Pancreas (tissue), 10 donors: ENCODE data around the gene LPCAT1. TPM values are rescaled to one million over a fixed set of nuclear protein-coding genes. Genes with fewer than 3 reads are reported as not detected.
A peak's percentile ranks its signal among the peaks of the same experiment; 100 is the strongest.

Source experiments
- ATAC-seq, 4 donors: fragments of 200-7000 bp; cut with Tn5 transposase; one replicate each; pipeline versions ENCODE4 v1.8.0 to v1.9.1; 2020; ENCODE audit warnings: mild to moderate bottlenecking in 4 of 4, moderate library complexity in 4 of 4
- DNase-seq, 6 donors: peaks; one replicate each; pipeline ENCODE4 v3.0.0-alpha.2; 2020
- FAIRE-seq: peaks from 2 replicates; lab custom pipeline; 2012; peaks lifted over from hg19 to GRCh38; lab: Jason Lieb, UNC
- H3K27ac ChIP-seq, 4 donors: fragments of 200-600 bp; sonication (generic); 1 replicate in 3 of 4; 2 replicates in 1 of 4; pipeline versions ENCODE4 v1.5.0 to v1.8.0; 2020
- H3K27me3 ChIP-seq, 4 donors: fragments of 200-600 bp; one replicate each; pipeline ENCODE4 v1.8.0; 2021
- H3K36me3 ChIP-seq, 3 donors: fragments of 200-600 bp; sonication (generic) in 1 of 3; one replicate each; pipeline versions ENCODE4 v1.5.0 to v1.8.0; 2020 to 2021
- H3K4me1 ChIP-seq, 3 donors: fragments of 200-600 bp; one replicate each; pipeline ENCODE4 v1.8.0; 2021
- H3K4me3 ChIP-seq, 4 donors: fragments of 200-600 bp; sonication (generic) in 2 of 4; one replicate each; pipeline versions ENCODE4 v1.5.0 to v1.8.0; 2020 to 2021
- H3K9me3 ChIP-seq, 4 donors: fragments of 200-600 bp; one replicate each; pipeline ENCODE4 v1.8.0; 2021
- CTCF ChIP-seq, 4 donors: fragments of 200-600 bp; sonication (generic) in 3 of 4; IDR thresholded peaks; one replicate each; pipeline versions ENCODE4 v1.5.0 to v1.8.0; 2021; ENCODE audit warnings: antibody characterized with exemption in 4 of 4
- WGBS, 2 donors: extraction: QIAGEN DNeasy Blood & Tissue Kit; methylation state at CpG; one replicate each; pipeline ENCODE4 v1.1.7; 2013; 5-methylcytosine and 5-hydroxymethylcytosine counted together
- intact Hi-C, 3 donors: fragments of 100-400 bp; cut with DNase I; formaldehyde crosslinking; loops; one replicate each; pipeline versions ENCODE4 v1.11.1 to v1.14.2; 2022
- polyA plus RNA-seq, 2 donors: library from polyadenylated mRNA; stranded (reverse); fragments of 200-250 nt; gene quantifications; one replicate each; pipeline ENCODE4 v1.2.3, GENCODE V29; 2013
- total RNA-seq, 6 donors: library from RNA; stranded (reverse); fragmentation: NEBNext Ultra II Directional in 4 of 6; extraction: Animal tissue kit (Norgen Biotek cat#: 25700) in 4 of 6; gene quantifications; one replicate each; pipeline versions ENCODE4 v1.2.1 to v1.2.4, GENCODE V29; 2021 to 2023
- donor health status: healthy with polysubstance abuse.
- donor health status: DM: no; HTN: no; CAD: no; lungs with moderate emphysema.
- donor health status: DM: no; HTN: no; CAD: no.
- donor health status: control.
- donor health status: control.
- donor health status: Bipolar disorder and iron deficiency.
- donor health status: DM: yes; HTN: yes; CAD: no.
- donor health status: DM: no; HTN: no; CAD: no.
- donor health status: DM: no; HTN: no; CAD: no.
- donor health status: DM: yes; HTN: yes; CAD: no.

LPCAT1 gene
- total and polyA plus RNA-seq, 8 donors = 6.5 to 26.1 (median 13.8) TPM

- Histone ChIP-seq H3K36me3 (no peaks in the 10 kb centered on the region), H3K4me1 (peaks cover 0 to 5% (median 0%) of the 10 kb centered on the region in 3 donors), H3K27me3 (no peaks in the 10 kb centered on the region), H3K4me3 (no peak overlapping the region), H3K9me3 (no peaks in the 10 kb centered on the region), H3K27ac (no peak overlapping the region)
- no peak for ATAC-seq
- no peak for FAIRE-seq
- intact Hi-C loops = no loop called here
- 82 to 86% methylated on average over 17 of the region's 17 CpGs for WGBS, 2 donors
- TF ChIP-seq CTCF (IDR thresholded peaks at IDR 0.05) = no peak
- peak in 1 of 6 donors; percentile 33 for DNase-seq
Observed at GRCh38 chr5:1550287-1551076, 26.7 kb upstream of the LPCAT1 start.

GRCh38 chr5:1549475-1550030 is 25.8 kb upstream of the LPCAT1 start:
- DNase-seq (peak in 1 of 6 donors; percentile 42), ATAC-seq (no peak), FAIRE-seq (no peak)
- no peaks in the 10 kb centered on the region for H3K36me3 ChIP-seq
- intact Hi-C loops = no loop called here
- H3K27me3 ChIP-seq = no peaks in the 10 kb centered on the region
- TF ChIP-seq CTCF (IDR thresholded peaks at IDR 0.05) = no peak
- no peaks in the 10 kb centered on the region for H3K9me3 ChIP-seq
- H3K27ac ChIP-seq = no peak overlapping the region
- H3K4me1 ChIP-seq = no peaks in the 10 kb centered on the region
- WGBS, 2 donors = 83 to 85% methylated on average over 16 of the region's 16 CpGs
- H3K4me3 ChIP-seq = no peak overlapping the region

GRCh38 chr5:1548702-1549474 is 25.1 kb upstream of the LPCAT1 start:
- no peak for TF ChIP-seq CTCF (IDR thresholded peaks at IDR 0.05)
- Histone ChIP-seq H3K27me3 (no peaks in the 10 kb centered on the region), H3K4me1 (no peaks in the 10 kb centered on the region), H3K36me3 (no peaks in the 10 kb centered on the region), H3K9me3 (no peaks in the 10 kb centered on the region), H3K27ac (no peak overlapping the region), H3K4me3 (no peak overlapping the region)
- ATAC-seq = no peak
- DNase-seq = peak in 1 of 6 donors; percentile 41
- no peak for FAIRE-seq
- intact Hi-C loops = no loop called here
- WGBS, 2 donors = 79 to 85% methylated on average over 33 of the region's 33 CpGs

GRCh38 chr5:1547655-1548054 is 23.9 kb upstream of the LPCAT1 start:
- FAIRE-seq = no peak
- Histone ChIP-seq H3K4me1 (no peaks in the 10 kb centered on the region), H3K9me3 (no peaks in the 10 kb centered on the region), H3K27me3 (no peaks in the 10 kb centered on the region), H3K27ac (no peak overlapping the region), H3K36me3 (no peaks in the 10 kb centered on the region), H3K4me3 (no peak overlapping the region)
- intact Hi-C loops = no loop called here
- no peak for TF ChIP-seq CTCF (IDR thresholded peaks at IDR 0.05)
- 89 to 90% methylated on average over 5 to 6 of the region's 6 CpGs for whole genome bisulfite sequencing, 2 donors
- ATAC-seq = no peak
- no peak for DNase-seq
